Hindlimb muscle (tissue), 1 donor: ENCODE measurements around the gene VOPP1. TPM values are rescaled to one million over a fixed set of nuclear protein-coding genes. Genes with fewer than 3 reads are reported as not detected.
A peak's percentile ranks its signal among the peaks of the same experiment; 100 is the strongest.

Experiments used
- DNase-seq: peaks from one replicate; pipeline ENCODE4 v3.0.0-alpha.2; 2013
- polyA plus RNA-seq: library from polyadenylated mRNA; unstranded; fragments of 120-200 nt; gene quantifications from one replicate; pipeline ENCODE4 v1.2.1, GENCODE V29; 2013; ENCODE audit not compliant: insufficient read length

Gene VOPP1
- polyA plus RNA-seq, 1 donor, result 25.8 TPM

DNA sequence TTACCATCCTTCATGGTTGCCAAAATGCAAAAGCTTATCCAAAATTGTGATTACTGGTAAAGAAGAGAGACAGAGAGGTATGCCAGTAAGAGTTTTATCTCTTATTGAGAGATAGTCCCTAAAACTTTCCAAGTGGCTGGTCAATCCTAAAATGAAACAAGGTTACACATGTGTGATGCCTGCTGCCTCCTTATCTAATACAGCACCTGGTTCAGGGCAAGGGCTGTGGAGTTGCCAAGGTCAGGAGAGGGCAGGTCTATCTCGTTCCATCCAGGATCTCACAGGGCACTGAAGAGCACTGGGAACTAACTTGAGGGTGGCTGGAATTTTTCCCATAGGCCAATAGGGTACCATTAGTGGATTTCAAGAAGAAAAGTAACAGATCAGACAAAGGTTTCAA, 18.3 kb downstream of the VOPP1 start:
- no peak for DNase-seq

DNA sequence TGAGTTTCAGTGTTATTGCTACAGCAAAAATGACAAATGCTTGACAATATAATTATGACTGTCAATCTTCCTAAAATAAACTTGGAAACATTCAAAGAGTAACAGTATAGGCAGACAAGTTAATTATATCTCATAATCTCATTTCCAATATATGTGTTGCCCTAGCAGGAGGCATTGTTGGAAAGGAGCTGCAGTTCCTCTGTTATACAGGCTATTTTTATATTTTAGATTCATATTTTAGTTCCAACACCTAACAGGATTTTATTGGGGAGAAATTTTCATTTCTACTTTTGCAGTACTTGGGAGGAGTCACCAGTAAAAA, 19.3 kb downstream of the VOPP1 start:
- no peak for DNase-seq

DNA sequence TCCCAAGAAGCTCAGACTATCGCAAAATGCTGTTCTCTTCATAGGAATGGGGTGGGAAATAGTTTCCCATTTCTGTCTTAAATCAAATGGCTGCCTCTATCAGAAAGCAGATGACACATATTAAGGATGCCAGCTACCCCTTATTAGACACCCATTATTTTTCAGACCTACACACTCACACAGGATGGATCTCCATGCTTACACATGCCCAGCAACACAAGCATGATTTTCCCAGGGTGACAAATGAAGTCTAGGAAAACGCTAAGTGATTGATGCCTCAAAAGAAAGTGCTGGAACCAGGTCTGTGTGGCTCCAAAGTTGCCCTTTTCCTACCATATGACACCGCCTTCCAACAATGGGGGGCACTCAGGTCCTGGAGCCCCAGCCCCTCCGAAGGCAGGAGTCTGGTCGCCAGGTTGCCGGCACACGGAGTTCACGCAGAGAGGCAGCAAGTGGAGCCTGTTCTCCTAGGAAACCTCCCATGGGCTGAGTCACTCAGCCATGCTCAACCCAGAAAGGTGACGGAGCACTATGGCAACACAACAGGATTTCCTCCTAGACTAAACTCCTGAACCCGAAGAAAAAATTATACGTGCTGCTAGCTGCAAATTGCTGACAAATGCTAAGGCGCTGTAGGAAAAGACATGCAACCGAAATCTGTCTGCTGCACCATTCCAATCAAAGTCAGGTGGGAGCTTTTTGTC, 19.8 kb downstream of the VOPP1 start:
- no peak for DNase-seq

DNA sequence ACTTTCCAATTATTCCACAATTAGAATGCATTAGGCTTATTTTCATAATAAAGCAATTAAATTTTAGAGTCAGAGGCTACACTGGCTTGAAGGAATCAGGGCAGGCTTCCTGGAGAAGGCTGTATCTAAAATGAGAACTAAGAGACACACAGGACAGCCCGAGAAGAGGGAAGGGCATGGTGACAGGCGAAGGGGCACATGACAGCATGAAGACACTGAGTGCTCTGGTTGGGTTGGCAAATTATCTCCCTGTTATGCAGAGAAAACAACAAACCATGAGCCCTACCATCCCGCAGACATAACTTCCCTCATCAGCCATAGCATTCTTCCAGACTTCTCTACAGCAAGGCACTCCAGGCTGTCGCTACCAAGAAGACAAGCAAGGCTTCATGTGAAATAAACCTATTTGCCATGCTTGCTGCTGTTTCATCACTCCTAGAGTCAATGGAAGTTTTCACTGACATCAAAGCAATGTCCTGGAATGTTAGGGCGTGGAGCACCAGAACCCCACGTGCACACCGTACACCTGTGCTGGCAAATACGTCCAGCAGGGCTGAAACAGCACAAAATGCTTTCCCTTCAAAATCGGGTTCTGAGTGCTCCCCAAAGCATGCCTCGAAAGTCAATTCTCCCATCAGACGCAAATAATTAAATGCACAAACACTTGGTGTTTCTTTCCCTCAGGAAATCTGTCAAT, 21.3 kb downstream of the VOPP1 start:
- DNase-seq, result no peak

DNA sequence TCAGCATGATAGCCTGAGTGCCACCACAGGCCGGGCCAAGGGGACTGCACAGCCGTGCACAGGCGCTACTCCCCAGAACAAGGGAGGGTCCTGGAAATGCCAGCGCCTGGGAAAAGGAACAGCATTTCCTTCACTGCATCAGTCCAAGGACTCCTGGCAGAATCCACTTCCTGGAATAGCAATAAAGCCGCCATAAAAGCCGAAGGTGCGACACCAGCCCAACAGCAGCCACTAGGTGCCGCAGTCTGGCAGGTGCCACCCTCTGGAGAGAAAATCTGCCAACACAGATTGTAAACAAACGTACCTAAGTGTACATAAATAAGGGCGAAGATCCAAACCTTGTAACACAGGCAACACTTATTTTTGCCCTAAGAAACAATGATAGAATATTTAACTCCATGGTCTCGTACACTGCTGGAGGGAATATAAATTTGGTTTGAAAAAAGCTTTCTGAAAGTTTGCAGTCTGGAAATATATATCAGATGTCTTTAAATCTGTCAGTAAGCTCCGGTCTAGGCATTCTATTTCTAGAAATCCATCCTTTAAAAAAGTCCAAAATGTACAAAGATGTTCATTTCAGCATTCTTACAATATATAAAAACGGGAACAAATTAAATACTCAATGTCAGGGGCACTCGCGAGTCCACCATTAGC, 22.2 kb downstream of the VOPP1 start:
- DNase-seq, result no peak

DNA sequence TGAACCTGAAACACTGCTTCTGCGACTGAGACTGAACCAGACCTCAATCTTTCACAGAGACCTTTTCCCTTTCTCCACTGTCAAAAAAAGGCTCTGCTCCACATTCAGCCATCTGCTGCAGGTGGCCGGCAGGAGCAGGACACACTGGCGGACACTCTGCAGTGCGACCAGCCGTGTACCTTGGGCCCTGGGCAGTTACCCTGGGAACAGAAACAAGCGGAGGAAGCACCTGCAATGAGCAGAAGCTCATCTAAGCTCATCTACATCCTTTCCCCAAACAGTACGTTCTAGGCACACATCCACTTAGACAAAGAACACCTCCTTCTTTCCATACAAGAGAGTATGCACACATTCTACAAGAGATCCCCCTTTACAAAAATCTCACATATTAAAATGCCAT, 22.8 kb downstream of the VOPP1 start:
- no peak for DNase-seq

DNA sequence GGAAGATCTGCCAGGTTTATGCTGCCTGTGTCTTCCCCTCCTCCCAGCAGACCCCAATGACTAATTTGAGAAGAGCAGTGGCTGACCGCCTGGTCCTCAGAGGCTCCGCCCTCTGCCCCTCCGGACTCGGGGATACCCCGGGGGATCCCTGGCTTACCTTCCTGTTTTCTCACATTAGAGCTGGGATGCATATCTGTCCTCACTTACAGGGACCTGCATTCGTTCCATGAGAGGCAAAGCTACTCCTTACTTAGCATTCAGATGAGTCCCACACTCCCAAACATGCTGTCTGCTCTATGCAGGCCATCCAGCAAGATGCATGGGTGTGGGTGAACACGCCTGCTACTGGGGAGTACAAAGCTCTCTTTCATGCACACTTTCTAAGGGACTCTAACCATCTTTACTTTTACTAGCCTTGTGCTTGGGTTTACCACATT, 24.0 kb downstream of the VOPP1 start:
- no peak for DNase-seq

DNA sequence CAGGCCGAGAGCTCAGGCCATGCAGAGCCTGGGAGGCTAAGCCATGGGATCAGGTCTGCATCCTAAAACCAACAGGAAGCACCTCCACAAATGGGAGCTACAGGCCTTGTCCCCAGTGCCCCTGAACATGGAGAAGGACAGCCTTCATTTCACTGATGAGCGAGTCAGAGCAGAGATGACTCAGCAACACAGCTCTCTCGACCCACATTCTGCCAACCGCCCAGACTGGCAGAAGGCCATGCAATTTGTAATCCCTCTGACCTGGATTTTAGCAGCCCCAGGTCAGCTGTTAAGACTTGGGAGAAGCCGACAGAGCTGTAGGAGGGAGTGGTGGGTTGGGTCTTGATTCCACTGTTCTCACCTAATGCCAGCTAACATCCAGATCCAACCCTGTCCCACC, 25.5 kb downstream of the VOPP1 start:
- DNase-seq, result no peak

DNA sequence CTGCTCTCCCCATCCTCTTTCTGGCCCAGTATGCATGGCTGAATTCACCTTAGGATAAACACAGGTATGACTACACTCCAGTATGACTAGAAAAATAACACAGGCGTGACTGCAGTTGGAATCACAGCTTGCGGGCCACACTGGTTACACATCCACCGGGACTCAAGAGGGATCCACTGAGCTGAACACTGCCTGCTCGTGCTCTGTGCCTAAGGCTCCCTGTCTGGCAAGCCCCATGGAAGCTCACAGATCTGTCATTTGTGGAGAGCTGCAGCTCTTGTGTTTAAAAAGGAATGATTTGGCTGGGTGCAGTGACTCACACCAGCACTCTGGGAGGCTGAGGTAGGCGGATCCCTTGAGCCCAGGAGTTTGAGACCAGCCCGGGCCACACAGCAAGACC, 26.8 kb downstream of the VOPP1 start:
- no peak for DNase-seq

DNA sequence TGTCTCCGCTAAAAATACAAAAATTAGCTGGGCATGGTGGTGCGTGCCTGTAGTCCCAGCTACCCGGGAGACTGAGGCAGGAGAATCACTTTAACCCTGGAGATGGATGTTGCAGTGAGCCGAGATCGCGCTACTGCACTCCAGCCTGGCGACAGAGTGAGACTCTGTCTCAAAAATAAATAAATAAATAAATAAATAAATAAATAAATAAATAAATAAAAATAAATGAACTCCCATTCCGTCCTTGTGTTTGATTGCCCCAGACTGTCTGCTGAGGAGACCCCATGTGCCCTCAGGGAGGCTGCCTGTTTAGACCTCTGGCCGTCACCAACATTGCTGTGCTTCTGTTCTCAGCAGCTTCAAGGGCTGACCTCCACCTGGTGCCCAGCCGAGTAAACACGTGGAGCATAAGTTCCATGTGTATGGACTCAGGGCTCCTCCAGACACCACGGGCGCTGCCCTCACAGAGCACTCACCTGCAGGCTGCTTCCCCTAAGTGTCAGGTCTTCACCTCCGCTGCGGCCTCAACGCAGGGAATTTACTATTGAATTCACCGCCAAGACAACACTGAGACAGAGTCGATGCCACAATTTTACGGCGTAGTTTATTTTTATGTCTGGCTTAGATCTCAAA, 32.0 kb downstream of the VOPP1 start:
- DNase-seq, result no peak

DNA sequence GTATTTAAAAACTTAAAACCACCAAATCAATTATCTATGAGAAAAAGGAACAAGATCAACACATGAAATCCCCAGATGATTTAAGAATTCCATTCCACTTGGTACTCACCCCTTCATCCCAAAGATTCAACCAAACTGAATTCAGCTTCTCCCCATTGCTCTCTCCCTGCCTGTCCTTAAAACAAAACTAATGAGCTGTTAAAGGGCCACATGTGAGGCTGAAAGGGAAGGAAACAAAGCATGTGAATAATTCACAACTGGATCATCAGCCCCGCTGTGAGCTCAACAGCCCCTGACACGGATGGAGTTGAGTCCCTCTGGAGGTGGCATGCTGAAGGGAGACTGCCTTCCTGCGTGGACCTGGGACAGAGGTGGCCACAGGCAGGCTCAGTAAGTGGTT, 32.9 kb downstream of the VOPP1 start:
- DNase-seq, result no peak

DNA sequence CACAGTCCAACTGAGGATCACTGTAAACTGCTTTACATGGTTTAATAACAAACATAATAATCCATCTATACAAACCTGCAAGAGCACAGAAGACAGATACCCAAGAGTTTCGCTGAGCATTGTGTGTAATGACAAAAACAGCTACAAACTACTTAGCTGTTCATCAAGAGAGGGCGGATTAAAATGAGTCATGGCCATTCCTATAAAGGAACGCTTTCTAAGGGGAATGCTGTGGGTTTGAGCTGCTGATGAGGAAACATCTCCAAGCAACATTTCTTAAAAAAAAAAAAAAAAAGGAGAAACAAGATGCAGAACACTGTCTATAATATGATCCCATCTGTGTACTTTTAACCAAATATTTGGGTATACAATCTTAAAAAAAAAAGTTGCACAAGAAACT, 33.8 kb downstream of the VOPP1 start:
- no peak for DNase-seq

DNA sequence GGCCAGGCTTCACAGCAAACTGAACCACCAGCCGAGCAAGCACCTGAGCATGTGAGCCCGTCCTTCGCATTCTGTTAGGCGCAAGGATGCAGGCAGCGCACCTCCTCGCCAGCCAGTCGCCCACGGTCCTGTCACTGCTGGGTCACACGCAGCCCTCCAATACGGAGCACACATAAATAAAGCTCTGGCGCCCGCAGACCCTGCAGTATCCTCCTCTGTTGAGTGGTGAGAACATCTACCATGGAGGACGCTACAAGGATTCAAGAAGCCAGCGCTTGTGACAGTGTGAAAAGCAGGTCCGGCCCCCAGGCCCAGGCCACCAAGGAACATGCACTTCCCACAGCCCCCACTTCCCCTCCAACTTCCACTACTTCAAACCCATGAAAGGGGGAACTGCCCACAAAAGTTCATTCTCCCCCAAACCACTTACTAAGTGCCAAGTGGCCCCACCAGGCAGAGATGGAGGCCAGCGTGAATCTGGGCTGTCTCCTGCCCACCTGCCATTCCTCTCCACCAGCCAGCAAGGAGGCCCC, 34.8 kb downstream of the VOPP1 start:
- DNase-seq, result no peak

DNA sequence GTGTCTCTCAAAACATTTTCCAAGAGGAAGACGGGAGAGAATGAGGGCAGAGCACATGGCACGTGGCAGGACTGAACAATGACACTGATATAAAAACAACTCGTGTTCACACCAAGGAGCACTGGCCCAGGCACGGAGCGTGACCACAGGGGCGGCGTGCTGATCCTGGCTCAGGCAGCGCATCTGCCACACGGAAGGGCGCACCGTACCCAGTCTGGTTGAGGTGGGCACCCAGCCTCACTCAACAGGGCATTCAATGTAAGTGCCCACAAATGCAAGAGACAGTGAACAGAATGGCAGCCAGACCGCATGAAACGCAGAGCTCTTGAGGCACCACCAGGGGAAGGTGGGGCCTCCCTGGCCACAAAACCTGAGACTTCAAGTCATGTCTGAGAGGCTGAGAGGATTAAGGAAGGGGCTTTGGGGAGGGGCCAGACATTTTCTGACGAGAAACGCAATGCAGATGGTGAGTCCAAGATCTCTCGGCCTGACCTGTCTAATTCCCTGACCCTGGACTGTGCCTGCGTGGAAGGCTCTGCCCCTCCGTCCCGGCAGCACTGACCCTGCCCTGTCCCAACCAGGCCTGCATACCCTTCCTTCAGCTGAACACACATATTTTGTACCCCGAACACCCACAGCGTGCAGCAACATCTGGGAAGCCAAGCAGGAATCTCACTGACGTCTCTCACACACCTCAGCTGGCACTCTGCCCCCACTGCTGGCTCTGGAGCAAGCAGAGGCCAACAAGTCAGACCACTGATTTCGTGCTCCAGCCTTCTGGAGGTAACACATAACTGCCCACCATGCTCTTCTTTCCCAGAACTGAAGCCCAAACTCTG, 35.5 kb downstream of the VOPP1 start:
- DNase-seq, result no peak

DNA sequence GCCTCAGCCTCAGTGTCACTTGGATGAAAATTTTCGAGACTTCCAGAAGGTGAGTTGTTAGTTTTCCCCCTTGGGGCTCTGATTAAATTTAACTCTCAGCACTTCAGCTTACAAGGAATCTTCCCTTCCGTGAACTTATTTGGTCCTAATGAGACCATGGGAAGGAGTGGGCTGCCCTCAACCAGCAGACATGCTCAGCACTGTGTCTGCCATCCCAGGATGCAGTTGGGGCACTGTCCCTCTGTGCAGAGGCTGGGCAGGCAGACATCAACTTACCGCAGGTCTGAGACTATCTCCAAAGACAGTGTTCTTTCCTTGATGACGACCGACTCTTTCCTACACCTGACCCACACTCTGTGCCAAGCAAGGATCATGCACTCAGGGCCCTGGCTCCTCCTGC, 36.7 kb downstream of the VOPP1 start:
- no peak for DNase-seq

DNA sequence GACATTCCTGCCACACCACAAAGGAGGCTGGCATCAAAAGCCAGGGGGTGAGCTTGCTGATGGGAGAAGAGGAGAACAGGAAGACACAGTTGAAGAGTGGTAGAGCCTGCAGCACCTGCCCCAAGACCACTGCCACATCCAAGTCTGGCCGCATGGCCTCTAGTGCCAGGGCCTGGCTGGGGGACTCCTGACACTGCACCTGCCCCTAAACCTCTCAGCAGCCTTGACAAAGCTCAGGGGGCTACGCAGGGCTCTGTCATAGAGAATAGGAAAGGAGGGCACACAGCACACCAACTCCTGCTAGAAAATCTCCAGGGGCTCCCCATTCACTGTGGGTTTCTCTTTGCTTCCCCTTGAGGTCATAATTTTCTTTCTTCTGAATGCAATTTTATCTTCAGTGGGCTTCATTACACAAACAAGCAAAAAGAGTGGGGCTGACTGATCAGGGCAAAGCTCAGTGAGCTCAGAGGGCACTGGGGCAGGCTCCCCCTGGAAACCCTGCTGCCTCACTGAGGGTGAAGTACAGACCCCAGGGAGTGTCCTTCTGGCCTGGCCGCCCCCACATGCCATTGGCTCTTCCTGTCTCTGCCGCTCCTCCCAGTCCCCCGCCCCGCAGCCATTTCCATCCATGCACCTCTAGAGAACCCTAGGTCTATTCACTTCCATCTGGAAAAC, 37.2 kb downstream of the VOPP1 start:
- DNase-seq, result no peak

DNA sequence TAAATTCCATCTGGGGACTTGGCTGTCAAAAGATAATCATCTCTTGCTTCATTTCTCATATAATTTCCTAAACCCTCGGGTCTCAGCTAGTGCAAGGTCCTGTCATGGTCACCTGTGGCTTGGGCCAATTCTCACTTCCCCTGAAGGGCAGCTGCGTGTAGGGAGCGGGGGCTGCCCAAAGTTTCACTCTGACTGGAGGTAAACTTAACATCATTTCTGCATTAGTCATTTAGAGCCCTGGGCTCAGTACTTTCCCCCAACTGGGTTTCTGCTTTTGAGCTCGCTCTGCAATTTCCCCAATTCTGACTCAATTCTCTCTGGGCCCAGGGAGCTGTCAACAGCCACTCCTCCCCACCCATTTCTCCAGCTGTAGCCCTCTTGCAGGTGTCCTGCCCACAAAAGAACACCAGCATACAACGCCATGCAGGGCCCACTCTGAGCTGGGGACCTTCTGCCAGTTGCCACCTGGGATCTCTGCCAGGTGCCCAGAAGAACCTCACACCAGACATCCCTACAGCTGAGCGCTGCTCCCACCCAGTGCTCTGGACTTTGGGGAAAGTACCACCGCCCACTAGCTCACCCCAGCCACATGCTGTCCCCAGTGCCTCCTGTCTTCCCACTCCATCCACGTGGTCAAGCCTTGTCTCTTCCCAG, 37.9 kb downstream of the VOPP1 start:
- peak; percentile 23 for DNase-seq

DNA sequence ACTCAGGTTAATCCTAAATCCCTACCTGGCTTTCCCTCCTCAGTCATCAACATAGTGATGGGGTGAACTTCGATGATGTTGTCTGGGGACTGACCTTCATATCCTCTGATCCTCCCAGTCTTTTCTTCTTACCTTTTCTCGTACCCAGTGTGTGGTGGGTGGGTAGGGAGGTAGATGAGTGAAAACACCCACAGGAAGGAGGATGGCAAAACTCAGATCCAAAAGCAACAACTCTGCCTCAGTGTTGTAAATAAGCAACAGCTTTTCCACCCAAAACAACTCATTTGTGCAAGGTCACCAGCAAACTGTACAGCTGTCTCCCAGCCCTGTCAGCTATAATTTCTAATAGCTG, 38.6 kb downstream of the VOPP1 start:
- no peak for DNase-seq

DNA sequence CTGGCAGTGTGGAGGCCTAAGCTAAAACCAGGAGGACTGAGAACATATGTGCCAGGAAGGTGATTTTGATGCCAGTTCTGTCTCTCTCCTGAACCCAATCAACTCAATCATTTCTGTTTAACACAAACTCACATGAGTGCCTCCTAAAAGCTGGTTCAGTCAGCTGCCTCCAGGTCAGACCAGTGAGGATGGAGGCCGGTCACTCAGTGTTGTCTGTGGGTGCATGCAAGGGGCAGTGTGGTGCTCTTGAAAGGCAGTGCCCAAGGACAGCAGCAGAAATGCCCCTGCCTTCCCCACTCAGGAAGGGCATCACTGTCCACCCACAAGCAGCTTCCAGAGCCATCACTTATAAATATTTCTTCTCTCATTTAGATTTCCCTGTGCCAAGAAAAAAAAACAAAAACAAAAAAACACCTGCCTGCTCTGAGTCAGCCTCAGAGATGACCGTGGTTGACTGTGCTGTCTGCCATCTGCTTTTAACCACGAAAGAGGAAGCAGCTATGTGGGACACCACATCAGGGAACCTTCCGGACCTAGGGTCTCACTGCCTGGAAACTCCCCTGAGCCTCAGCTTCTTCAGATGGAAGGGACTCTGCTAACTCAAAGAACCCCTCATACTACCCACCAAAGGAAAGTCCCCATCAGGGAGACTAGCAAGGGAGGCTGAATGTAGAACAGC, 39.1 kb downstream of the VOPP1 start:
- DNase-seq, result no peak

DNA sequence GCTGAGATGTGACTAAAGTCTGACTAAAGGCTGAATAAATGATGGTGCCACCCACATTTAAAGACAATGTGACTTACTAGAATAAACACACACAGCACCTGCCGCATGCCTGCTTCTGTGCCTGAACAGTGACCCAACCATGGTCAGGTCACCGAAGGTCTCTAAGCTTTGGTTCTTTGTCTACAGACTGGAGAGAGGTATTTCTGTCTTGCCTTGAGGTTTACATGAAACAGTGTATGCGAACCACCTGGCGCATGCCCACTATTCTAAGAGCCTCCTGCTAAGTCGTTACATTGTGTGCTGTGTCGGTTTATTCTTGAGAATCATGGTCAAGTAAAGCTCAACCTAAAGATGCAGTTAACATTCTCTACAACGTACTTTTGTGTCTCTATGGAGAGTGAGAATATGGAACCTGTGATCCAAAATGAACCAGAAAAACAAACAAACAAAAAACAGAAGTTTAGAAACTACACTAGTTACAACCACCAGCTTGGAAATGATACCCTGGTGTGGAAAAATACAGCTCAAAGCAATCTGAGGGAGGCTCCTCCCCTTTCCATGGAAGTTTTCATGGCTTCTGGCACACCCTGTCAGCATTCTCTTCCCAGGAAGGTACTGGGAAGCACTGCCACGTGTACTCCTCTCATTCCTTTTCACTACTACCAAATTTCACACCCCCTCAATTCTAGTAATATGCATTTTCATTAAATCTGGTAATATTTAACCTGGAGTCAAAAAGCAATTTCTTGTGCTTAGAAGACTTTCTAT, 40.0 kb downstream of the VOPP1 start:
- DNase-seq, result no peak
